Endothelial cell of hepatic sinusoid (primary cell): Measurements from ENCODE around the gene KIF13A.
"Not testable (repeated sequence)": the region's sequence is repeated elsewhere in the genome, so short reads cannot be mapped to it uniquely, and the experiment has no call there.

Experiments
- in situ Hi-C: cut with HindIII; loops from 2 replicates; pipeline ENCODE4 v1.10.0; 2017; ENCODE audit warnings: low sequenced_read_pairs

KIF13A gene

DNA sequence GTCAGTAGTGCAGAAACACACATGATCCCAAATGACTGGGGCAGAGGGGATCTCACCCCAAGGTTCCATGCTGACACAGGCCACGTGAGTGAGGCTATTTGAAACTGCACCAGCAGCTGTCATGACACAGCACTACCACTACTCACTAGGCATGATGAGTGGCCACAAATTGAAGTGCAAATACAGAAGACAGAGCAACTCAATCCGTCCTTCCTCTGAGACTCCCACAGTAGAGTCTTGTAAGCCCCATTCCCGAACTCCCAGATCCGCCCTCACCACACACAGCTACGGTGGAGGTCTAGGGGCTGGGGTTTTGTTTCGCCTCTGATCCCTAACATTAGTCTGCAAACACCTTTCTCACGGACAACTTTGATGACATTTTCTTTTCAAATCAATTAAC, 167.4 kb downstream of the KIF13A start:
- in situ Hi-C loops = loop anchor here (25.0 kb wide), 2 partner anchors 292 to 658 kb away; partner anchors contain the start of gene NHLRC1

DNA sequence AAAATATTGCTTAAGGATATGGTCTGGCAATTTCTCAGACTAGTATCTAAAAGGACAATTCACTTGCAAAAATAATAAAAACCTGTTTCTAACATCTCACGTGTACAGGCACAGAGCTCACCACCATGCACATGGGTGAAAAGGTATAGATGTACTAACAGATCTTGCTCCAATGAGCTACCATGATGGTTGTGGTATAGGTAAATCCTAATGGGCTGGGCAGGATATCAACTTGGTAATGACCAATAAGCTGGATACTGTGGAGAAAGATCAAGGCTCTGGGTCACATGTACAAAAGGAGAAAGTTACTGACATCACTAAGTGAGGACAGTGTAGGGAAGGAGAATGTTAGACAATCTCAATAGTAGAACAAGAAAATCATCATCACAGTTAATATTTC, 169.7 kb downstream of the KIF13A start:
- in situ Hi-C loops = loop anchor here (25.0 kb wide), 2 partner anchors 295 to 655 kb away; partner anchors contain the start of gene NHLRC1

DNA sequence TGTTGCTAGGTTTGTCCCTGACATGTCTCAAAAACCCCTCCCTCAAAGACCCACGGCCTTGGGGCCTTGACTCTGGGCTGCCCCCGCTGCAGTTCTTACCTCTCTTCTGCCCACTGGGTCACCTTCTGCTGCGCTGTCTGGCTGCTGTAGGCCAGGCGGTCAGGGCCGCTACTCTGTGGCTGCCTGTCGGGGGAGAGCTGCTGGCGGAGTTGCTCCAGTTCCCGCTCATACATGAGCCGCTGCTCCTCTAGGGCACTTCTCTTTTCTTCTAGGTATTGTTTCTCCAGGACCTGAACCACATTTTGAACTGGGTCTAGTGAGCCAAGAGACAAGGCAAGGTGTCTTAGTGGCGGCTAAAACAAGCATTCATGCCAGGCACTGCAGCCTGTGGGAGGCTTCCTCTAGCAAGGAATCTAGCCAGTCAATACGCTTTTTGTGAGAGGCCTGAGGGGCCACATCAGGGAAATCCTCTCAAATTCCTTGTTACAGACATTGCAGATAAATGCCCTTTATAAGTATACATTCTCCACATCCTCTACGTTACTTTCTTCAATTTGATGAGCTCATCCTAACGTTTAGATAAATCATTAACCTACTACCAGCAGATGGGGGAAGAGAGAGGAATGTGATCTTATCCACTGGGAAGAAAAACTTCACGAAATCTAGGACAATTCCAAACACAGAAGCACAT, 170.4 kb downstream of the KIF13A start:
- in situ Hi-C loops = loop anchor here (25.0 kb wide), 2 partner anchors 295 to 655 kb away; partner anchors contain the start of gene NHLRC1

DNA sequence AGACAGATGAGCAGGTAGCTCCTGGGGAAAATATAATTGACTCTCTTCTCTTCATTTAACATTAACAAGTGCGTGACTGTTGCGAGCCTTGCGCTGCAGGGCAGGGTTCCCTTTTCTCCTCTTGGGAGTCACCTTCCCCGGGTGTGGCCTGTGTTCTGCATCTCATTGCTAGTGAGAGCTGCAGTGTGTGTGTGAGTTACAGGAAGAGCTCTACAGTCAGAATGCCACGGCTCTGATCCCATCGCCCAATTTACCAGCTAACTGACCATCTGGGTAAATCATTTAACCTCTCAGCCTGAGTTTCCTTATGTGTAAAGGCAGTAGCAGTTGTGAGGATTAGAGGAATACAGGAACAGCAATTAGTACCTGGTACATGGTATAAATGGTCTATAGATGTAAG, 173.9 kb downstream of the KIF13A start:
- in situ Hi-C loops = loop anchor here (25.0 kb wide), 2 partner anchors 299 to 651 kb away; partner anchors contain the start of gene NHLRC1

DNA sequence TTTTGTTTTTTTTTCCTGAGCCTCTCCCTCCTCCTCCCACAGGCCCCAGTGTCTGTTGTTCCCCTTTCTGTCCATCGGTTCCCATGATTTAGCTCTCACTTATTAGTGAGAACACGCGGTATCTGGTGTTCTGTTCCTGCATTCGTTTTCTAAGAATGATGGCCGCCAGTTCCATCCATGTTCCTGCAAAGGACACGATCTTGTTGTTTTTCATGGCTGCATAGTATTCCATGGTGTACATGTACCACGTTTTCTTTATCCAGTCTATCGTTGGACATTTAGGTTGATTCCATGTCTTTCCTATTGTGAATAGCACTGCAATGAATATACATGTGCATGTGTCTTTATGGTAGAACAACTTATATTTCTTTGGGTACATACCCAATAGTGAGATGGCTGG, 175.1 kb downstream of the KIF13A start:
- in situ Hi-C loops = loop anchor here (25.0 kb wide), 2 partner anchors 300 to 650 kb away; partner anchors contain the start of gene NHLRC1

DNA sequence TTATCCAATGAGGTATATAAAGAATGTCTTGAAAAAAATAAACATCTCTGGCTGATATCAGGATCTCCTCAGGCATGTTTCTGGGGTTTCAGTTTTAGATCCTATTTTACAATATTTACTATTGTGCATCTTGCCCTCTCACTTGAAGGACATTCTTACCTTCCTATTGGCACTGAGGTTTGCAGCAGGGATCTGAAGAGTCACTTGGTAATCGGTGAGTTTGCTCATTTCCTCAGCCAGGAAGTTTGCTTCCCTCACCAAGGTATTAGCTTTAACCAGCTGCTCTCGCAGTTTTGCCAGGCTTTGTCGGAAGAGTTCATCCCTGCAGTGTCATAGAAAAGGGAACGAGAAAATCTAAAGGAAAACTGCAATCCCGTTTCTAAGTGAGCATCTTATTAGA, 178.8 kb downstream of the KIF13A start:
- in situ Hi-C loops = loop anchor here (10.0 to 25.0 kb wide), 3 partner anchors 114 to 646 kb away; partner anchors contain the start of gene NHLRC1

DNA sequence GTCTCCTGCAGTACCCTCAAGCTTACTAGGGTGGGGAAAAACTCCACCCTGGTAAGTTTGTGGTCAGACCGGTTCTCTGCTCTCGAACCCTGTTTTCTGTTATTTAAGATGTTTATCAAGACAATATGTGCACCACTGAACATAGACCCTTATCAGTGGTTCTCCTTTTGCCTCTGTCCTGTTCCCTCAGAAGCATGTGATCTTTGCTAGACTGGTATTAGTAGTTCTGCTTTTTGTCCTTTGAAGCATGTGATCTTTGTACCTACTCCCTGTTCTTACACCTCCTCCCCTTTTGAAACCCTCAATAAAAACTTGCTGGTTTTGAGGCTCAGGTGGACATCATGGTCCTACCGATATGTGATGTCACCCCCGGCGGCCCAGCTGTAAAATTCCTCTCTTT, 180.0 kb downstream of the KIF13A start:
- in situ Hi-C loops = loop anchor here (10.0 to 25.0 kb wide), 3 partner anchors 113 to 645 kb away; partner anchors contain the start of gene NHLRC1

DNA sequence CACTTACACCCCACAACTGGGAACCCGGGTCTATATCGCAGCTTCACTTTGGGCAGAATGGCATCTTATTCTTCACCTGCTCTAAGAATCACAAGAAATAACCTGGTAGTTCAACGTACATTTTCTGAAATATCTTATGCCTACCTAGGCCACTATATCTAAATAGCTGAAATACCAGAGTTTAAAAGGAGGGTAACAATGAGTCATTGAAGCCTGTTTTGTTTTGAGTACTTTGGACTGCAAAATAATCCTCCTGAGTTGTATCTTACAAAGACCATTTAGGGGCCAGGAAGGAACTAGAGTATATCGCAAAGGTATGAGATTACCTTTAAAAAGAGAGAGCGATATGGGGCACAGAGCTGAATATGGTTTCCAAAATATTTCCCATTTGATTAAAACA, 184.0 kb downstream of the KIF13A start:
- in situ Hi-C loops = loop anchor here (10.0 to 25.0 kb wide), 3 partner anchors 109 to 641 kb away; partner anchors contain the start of gene NHLRC1

DNA sequence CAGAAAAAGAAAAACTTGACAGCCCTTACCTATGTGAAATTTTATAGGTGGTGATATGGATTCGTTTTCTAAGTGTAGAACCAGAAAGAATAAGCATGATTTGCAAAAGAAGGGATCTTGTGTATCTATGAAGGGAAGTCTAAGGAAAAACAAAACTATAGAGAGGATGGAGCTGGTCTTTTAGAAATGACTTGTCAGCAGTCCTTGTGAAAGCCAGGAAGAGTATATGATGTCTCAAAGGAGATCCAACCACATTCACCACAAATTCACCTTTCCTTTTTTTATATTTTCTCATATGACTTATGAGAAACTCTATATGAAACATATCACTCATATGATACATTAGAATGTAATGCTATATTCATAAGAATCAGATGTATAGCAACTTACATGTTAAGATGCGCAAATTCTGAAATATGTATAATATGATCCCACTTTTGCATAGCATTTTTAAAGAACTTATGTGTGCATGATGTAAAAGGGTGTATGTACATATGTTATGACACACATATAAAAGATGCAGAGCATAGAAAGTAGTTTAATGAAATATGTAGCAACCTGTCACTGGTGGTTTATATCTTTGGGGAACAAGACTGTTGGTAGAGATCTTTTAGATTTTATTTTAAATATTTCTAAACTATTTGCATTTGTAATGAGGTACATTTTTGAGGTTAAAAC, 188.8 kb downstream of the KIF13A start:
- in situ Hi-C loops = no loop called here

DNA sequence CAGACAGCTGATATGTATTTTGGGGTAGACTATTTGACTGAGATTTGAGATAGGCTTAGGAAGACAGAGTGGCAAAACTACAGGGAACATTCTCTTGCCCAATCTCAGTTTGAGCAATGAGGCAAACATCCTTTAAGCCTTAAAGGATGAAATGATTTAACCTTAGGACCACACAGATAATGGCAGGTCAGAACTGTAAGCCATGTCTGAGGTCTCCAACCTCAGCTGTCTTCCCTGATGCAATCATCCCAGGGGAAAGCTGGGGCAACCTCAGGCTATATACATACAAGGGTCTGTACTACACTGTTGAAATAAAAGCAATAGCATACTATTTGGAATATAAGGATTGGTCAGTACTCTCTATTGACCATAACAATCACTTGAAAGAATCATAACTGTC, 196.9 kb downstream of the KIF13A start:
- in situ Hi-C loops = no loop called here

DNA sequence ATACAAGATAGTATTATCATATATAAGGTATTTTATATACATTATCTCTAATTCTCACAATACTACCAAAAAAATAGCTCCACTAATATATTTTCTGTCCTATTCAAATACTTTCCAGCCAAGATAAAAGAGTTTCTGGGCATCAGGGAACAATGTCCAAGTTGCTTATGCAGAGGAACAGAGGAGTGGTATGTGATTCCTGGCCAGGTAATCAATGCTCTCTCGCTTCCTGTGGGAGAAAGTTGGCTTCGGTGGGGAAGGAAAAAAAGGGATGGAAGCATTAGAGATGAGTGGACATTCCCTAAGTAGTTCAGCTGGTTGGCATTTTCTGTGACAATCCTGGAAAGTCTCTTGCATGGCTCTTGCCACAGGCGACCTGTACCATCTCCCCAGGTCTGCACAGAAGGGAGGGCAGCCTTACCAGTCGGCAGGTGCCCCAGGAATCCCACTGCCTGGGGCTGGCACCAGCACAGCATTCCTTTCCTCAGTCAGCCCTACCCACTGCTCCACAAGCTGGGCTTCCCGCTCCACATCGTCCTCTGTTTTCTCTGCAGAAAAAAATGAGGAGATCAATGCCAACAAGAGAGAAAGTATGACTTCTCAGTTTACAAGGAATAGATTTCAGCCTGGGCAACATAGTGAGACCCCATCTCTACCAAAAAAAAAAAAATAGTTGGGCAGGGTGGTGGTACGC, 202.2 kb downstream of the KIF13A start:
- in situ Hi-C loops = no loop called here

DNA sequence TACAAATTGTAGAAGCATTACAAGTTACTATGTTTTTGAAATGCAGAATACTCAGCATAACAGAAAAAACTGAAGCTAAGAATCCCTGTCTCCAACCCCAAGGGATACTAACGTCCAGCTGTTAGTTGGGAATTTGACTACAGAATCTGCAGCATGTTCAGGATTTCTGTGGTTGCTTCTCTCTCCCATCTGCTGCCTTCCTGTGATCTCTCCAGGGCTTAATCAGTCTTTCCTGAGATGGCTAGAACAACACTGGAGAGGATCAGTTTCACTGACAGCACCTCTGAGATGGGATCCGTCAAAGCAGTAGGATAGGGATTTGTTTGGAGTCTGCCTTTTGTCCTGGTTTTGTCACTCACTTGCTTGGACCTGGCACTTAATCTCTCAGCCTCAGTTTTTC, 207.4 kb downstream of the KIF13A start:
- in situ Hi-C loops = no loop called here

DNA sequence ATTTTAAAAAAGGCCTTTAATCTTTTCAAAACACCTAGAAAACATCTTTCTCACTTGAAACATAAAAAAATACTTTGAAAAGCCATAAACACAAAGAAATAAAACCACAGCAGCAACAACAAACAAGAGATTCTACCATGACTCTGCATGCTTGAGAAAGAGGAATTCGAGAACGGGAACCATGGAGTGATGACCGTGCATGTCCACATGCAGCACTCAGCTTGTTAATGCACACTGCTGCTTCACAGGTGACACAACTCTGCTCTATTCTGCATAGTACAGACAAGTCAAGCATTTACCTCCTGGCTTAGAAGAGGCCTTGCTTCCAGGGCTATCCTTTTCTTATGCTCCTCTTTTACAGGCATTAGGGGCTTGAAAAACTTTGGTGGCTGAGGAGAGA, 215.8 kb downstream of the KIF13A start:
- in situ Hi-C loops = no loop called here

DNA sequence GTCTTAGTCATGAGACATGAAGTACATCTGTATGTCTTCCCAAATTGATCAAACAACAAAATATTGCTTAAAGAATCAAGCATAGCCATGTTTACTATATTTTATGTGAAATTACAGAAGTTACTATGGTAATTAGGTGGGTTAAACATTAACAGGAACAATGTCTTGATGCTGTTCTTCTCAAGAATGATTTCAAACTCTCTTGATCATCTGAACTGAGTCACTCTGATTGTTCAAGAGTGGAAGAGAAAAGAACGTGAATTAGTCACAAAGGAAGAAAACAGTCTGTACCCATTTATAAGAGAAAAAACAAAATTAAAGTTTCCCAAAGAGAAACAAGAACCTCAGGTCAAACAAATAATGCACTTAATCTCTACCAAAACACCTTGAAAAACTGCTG, 218.6 kb downstream of the KIF13A start:
- in situ Hi-C loops = no loop called here

DNA sequence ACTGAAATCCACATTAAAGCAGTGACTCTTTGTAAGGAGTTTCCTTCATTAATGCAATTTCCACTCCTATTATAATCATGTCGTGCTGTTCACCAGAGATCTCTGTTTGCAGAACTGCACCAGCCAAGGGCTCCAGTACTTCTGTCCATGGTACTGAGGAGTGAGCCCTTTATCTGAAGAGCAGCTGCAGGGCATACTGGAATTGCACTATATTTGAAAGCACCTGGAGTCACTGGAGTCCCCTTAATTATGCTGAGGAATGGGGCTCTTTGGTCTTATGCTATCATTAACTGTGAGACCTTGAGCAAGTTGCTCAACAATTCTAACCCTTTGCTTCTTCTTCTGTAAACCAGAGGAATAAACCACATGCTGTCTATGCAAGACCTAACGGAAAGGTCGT, 219.0 kb downstream of the KIF13A start:
- in situ Hi-C loops = no loop called here

DNA sequence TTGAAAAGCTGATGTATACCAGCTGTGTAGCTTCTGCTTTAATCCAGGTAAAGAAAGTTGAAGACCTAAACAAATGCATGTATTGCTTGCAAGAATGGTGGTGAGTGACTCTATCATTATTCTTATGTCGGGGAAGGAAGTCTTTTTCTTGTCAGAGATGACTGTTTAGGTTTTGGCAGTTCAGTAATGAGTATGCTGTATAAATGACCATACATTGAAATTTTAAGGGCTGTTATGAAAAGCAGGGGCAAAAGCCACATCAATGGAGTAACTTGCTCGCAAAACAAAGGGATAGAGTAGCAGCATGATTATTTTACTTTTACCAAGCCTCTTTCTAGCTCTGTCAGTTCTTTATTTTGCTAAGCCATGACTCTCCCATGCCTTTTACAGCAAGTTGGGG, 224.8 kb downstream of the KIF13A start:
- in situ Hi-C loops = no loop called here

DNA sequence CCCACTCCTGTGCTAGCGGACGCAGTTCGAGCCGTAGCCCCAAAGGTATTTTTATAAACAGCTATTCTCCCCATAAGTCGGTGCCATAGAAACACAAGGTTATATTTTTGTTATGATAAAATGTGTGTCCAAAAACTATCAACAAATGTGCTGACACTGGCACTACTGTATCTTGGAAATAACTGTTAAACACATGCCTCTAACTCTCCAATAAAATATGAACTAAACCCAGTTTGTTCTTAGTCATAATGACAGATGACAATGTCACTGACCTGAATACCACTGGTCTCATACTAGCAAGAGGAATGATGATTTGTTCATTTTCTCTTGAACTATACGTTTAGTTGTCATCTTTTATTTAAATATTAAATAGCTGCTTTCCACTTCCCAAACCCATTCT, 229.3 kb downstream of the KIF13A start:
- in situ Hi-C loops = no loop called here

DNA sequence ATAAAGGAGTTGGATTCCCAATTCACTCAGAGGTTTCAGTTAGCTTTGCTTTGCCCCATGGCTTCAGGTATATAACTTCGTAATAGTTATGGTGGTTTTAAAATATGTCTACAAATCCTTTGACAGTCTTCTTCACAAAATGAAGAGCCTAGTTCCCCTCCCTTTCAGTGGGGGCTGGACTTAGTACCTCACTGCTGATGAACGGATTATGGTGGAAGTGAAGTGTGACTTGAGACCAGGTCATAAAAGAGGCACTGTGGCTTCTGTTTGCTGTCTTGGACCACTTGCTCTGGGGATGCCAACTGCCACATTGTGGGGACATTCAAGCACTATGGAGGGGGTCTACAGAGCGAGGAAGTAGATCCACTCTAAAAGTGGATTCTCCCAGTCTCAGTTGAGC, 233.2 kb downstream of the KIF13A start:
- in situ Hi-C loops = no loop called here

DNA sequence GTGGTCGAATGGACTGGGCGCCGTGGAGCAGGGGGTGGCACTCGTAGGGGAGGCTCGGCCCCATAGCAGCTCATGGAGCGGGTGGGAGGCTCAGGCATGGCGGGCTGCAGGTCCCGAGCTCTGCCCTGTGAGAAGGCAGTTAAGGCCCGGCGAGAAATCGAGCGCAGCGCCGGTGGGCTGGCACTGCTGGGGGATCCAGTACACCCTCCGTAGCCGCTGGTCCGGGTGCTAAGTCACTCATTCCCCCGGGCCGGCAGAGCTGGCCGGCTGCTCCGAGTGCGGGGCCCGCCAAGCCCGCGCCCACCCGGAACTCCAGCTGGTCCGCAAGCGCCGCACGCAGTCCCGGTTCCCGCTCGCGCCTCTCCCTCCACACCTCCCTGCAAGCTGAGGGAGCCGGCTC, 242.1 kb downstream of the KIF13A start:
- in situ Hi-C loops = not testable (repeated sequence)

DNA sequence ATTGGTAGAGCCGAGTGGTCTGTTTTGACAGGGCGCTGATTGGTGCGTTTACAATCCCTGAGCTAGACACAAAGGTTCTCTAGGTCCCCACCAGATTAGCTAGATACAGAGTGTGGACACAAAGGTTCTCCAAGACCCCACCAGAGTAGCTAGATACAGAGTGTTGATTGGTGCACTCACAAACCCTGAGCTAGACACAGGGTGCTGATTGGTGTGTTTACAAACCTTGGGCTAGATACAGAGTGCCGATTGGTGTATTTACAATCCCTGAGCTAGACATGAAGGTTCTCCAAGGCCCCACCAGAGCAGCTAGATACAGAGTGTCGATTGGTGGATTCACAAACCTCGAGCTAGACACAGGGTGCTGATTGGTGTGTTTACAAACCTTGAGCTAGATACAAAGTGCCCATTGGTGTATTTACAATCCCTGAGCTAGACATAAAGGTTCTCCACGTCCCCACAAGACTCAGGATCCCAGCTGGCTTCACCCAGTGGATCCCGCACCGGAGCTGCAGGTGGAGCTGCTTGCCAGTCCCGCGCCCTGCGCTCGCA, 242.6 kb downstream of the KIF13A start:
- in situ Hi-C loops = not testable (repeated sequence)
